Parathyroid adenoma (tissue), 2 donors: ENCODE data around the gene INPP4A.

ENCODE experiments used
- H2AFZ ChIP-seq: fragments of 300-600 bp; sonication (generic); one replicate; pipeline ENCODE4 v1.7.0; 2017; ENCODE audit warnings: antibody characterized with exemption, mild to moderate bottlenecking
- H3K27ac ChIP-seq: fragments of 300-600 bp; sonication (generic); one replicate; pipeline ENCODE4 v1.7.0; 2017
- H3K27me3 ChIP-seq: fragments of 300-600 bp; sonication (generic); one replicate; pipeline ENCODE4 v1.7.0; 2017; ENCODE audit warnings: low read length; ENCODE audit not compliant: control insufficient read depth, insufficient read depth
- H3K36me3 ChIP-seq: fragments of 300-600 bp; sonication (generic); one replicate; pipeline ENCODE4 v1.7.0; 2017; ENCODE audit warnings: low read length; ENCODE audit not compliant: control insufficient read depth, insufficient read depth
- H3K4me1 ChIP-seq: fragments of 300-600 bp; sonication (generic); one replicate; pipeline ENCODE4 v1.7.0; 2017; ENCODE audit warnings: control low read depth
- H3K4me2 ChIP-seq: fragments of 300-600 bp; sonication (generic); one replicate; pipeline ENCODE4 v1.7.0; 2017; ENCODE audit warnings: low read length
- H3K4me3 ChIP-seq: fragments of 300-600 bp; sonication (generic); one replicate; pipeline ENCODE4 v1.7.0; 2017; ENCODE audit warnings: low read depth, low read length
- H3K79me2 ChIP-seq: fragments of 300-600 bp; sonication (generic); one replicate; pipeline ENCODE4 v1.7.0; 2017; ENCODE audit warnings: control low read depth
- H3K9ac ChIP-seq: fragments of 300-600 bp; sonication (generic); one replicate; pipeline ENCODE4 v1.7.0; 2017; ENCODE audit warnings: mild to moderate bottlenecking
- H3K9me3 ChIP-seq: fragments of 300-600 bp; sonication (generic); one replicate; pipeline ENCODE4 v1.7.0; 2017; ENCODE audit warnings: low read length; ENCODE audit not compliant: control insufficient read depth
- CTCF ChIP-seq: fragments of 300-600 bp; sonication (generic); IDR thresholded peaks from one replicate; pipeline ENCODE4 v1.7.0; 2017; ENCODE audit warnings: antibody characterized with exemption, mild to moderate bottlenecking
- donor health status: primary hyperparathyroidism.

The INPP4A gene

DNA sequence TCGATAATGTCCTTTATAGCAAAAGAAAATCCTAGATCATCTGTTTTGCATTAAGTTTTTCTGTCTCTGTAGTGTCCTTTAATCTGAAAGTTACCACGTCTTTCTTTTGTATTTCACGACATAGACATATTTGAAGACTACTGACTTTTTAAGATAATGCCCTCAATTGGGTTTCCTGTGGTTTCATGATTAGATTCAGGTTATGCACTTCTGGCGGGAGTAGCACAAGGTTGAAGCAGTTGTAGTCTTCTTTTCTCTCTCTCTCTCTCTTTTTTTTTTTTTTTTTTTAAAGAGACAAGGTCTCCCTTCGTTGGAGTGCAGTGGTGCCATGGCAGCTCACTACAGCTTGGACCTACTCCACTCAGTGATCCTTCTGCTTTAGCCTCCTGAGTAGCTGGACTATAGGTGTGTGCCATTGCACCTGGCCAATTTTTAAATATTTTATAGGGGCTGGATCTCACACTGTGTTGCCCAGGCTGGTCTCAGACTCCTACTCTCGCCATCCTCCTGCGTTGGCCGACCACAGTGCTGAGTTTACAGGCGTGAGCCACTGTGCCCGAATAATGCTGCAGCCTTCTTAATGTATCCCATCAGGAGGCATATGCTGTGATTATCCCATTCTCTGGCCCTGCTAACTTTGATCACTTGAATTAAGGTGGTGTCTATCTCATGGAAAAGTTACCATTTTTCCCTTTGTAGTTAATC lies 3.9 kb downstream of the INPP4A start:
- Histone ChIP-seq H3K4me2 (no peak overlapping the region), H3K4me1 (peaks cover 6% of the 10 kb centered on the region), H2AFZ (no peak overlapping the region), H3K79me2 (peaks cover 51% of the 10 kb centered on the region), H3K27me3 (no peaks in the 10 kb centered on the region), H3K4me3 (no peak overlapping the region), H3K9me3 (no peaks in the 10 kb centered on the region), H3K27ac (no peak overlapping the region), H3K36me3 (no peaks in the 10 kb centered on the region), H3K9ac (no peak overlapping the region)
- no peak for TF ChIP-seq CTCF

DNA sequence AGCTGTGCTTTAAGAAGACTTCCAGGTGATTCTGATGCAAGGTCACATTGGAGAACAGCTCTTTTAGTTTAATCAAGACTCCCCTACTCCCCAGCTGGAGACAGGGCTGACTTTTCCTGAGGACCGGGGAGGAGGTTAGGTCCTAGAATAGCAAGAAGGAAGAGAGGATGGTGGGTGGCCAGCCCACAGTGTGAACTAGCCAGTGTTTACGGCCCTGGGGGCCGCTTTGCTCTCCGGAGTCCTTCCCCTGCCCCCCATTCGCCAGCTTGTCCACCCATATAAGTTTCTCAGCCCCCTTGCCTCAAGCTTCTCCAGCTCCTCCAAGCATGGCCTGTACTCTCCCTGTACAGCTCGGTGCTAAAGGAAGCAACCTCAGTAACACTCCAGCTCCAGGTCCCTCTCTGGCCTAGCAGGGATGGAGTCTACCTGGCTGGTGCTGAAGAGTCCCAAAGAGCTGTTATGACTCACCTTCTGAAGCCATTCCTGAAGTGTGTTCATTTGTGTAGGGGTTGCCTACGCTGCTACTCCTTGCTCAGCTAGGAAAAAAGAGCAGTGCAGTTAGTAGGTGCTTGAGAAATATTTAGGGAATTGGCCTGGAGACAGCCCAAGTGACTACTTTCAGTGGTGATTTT lies 7.9 kb downstream of the INPP4A start:
- H3K9ac ChIP-seq, result no peak overlapping the region
- H3K27ac ChIP-seq, result no peak overlapping the region
- H3K79me2 ChIP-seq, result peaks cover 64% of the 10 kb centered on the region
- H3K4me3 ChIP-seq, result no peak overlapping the region
- H3K4me2 ChIP-seq, result no peak overlapping the region
- no peaks in the 10 kb centered on the region for H3K9me3 ChIP-seq
- no peak for TF ChIP-seq CTCF
- no peaks in the 10 kb centered on the region for H3K36me3 ChIP-seq
- H3K27me3 ChIP-seq, result no peaks in the 10 kb centered on the region
- H3K4me1 ChIP-seq, result no peaks in the 10 kb centered on the region
- no peak overlapping the region for H2AFZ ChIP-seq

DNA sequence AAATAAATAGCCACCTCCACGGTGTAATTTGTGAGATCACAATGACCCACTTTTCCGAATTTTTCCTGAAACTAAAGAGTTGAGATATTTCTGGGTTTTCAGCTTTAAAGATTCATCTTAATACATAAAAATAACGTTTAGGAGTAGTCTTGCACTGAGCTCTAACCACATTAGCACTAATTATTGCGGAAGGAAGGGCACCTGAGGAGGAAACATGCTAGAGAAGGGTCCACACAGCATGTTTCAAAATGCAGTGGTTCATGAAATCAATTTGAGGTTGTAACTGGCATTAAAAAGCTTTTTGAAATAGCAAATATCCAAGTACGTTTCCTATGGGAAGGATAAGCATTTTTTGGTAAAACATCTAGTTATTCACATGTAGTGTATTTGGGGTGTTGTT lies 8.4 kb downstream of the INPP4A start:
- Histone ChIP-seq H3K79me2 (peaks cover 67% of the 10 kb centered on the region), H3K27ac (no peak overlapping the region), H3K27me3 (no peaks in the 10 kb centered on the region), H3K9ac (no peak overlapping the region), H3K4me3 (no peak overlapping the region), H3K4me1 (no peaks in the 10 kb centered on the region), H3K9me3 (no peaks in the 10 kb centered on the region), H3K36me3 (no peaks in the 10 kb centered on the region), H3K4me2 (no peak overlapping the region), H2AFZ (no peak overlapping the region)
- no peak for TF ChIP-seq CTCF

DNA sequence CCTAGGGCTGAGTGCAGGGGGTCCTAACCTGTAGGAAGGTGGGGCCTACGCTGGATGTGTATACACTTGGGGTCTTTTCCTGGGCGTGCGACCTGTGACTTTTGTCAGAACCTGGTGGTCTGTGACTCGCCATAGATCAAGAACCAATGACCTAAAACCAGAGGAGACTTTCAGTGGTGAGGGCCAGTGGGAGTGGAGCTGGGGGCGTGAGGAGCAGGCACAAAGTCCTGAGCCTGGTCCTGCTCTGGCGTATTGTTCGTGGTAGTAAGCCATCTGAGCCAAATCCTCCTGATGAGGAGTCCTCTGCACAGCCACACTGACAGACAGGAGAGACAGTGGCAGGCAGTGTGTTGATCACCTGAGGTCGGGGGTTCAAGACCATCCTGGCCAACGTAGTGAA lies 8.9 kb downstream of the INPP4A start:
- no peak overlapping the region for H3K27ac ChIP-seq
- TF ChIP-seq CTCF, result no peak
- no peak overlapping the region for H3K9ac ChIP-seq
- no peaks in the 10 kb centered on the region for H3K4me1 ChIP-seq
- H3K79me2 ChIP-seq, result peaks cover 71% of the 10 kb centered on the region
- H3K36me3 ChIP-seq, result no peaks in the 10 kb centered on the region
- H2AFZ ChIP-seq, result no peak overlapping the region
- H3K27me3 ChIP-seq, result no peaks in the 10 kb centered on the region
- H3K9me3 ChIP-seq, result no peaks in the 10 kb centered on the region
- H3K4me3 ChIP-seq, result no peak overlapping the region
- H3K4me2 ChIP-seq, result no peak overlapping the region

DNA sequence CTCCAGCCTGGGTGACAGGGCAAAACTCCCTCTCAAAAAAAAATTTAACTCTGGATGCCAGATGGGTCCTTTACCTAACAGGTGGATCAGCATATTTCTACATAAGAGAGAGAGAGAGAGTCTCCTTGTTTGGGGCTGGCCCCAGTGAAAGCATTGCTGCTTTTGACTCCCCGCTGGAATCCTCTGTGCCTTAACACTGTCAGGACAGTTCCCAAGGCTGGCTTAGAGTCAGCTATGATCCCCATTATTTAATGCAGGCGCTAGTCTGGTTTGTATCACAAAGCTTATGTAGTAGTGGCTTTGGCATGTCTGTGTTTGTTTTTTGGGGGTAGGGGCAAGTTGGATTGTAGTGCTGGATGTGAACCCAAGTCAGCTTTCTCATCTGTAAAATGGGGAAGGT lies 9.4 kb downstream of the INPP4A start:
- Histone ChIP-seq H3K9me3 (no peaks in the 10 kb centered on the region), H3K4me3 (no peak overlapping the region), H3K9ac (no peak overlapping the region), H3K27me3 (no peaks in the 10 kb centered on the region), H3K79me2 (peaks cover 77% of the 10 kb centered on the region), H3K4me1 (no peaks in the 10 kb centered on the region), H3K27ac (no peak overlapping the region), H3K4me2 (no peak overlapping the region), H3K36me3 (no peaks in the 10 kb centered on the region), H2AFZ (no peak overlapping the region)
- TF ChIP-seq CTCF, result no peak
